Measurements from ENCODE around the gene POLE4.
A peak's percentile ranks its signal among the peaks of the same experiment; 100 is the strongest.

POLE4 gene

DNA sequence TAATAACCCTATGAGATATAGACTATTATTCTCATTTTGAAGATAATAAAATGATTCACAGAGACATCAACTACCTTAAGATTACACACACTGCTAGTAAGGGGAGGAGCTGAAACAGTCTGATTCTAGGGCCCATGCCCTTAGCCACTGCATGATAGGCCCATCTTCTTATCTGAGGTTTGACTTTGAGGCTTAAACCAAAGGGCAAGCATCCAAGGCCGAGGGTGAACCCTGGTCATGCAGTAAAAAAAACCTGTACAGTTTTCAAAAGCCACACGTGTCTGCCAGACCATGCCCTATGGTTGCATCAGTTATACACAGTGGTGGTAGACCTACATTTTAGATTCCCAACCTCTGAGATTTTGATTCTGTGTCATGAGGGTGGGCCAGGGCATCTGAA is 44.8 kb downstream of the POLE4 start:
- no peak for DNase-seq

DNA sequence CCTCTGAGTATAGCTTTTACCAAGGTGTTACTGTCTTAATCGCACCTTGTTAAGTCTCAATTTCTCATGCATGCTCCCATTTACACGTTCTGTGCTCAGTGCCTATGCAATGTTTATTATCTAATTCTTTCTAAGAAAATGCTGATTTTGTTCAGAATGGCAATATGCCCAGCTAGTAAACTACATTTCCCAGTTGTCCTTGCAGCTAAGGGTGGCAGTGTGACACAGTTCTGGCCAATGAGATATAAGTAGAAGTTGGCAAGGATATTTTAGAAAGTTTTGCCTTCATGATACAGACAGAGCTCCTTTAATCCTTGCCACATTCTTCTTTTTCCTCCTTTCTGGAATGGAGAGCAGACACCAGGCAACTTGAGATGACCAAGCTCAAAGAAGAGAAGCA is 45.3 kb downstream of the POLE4 start:
- DNase-seq: no peak

DNA sequence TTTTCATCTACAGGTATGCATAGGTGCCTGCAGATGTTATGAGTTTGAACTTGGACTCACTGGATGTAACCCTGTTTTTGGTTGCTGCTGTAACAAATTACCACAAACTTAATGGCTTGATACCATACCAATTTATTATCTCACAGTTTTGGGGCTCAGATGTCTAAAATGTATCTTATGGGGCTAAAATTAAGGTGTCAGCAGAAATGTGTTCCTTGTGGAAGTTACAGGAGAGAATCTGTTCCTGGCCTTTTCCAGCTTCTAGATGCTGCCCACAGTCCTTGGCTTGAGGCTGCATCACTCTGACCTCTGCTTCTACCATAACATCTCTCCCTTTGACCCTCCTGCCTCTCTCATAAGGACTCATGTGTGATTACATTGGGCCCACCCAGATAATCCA is 47.6 kb downstream of the POLE4 start:
- DNase-seq: no peak

DNA sequence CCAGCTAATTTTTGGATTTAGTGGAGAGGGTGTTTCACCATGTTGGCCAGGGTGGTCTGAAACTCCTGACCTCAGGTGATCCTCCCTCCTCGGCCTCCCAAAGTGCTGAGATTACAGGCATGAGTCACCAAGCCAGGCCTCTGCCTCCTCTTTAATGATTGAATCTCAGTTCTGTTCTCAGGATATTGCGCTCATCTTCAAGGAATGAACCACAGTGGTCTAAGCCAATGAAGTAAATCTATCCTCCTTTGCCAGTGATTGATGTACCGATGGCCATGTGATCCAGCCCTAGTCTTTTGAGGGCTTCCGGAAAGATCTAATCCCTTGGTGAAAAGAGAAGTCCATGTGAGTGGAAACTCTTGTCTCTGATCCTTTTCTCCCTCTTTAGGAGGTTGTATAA is 48.6 kb downstream of the POLE4 start:
- DNase-seq: no peak

DNA sequence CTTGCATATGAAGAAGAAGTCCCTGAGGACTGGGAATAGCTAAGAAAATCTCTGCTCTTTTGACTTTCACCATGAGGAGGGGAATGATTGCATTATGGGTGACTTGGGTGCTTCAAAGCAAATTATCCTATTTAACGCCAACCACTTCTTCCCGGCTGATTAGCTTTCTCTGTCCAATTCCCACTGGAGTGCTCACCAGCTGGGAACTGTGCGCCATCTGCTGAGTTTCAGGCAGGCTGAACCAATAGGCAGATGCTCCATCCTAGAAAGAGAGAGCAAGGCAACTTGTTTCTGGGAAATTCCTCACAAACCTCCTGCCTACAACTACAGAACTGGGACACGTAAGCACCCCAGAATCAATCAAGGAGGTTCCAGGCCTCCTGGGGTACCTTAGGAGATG is 49.4 kb downstream of the POLE4 start:
- DNase-seq: peak; percentile 20 to 77

DNA sequence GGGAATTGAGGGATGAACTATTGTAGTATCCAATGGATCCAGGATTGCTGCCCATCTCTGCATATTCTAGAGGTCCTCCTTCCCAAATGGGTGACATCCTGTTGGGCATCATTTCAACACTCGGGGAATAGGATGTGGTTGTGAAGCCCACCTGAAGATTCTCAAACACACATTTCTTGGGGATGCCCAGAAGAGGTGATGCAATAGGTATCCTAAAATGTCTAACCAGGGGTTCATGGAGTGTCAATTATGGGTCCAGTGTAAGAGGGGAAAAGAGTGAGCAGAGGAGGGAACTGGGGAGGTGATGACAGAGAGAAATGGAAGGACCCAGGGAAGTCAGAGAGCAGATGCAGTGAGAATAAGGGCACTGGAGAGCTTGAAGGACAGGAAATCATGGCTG is 52.1 kb downstream of the POLE4 start:
- no peak for DNase-seq

DNA sequence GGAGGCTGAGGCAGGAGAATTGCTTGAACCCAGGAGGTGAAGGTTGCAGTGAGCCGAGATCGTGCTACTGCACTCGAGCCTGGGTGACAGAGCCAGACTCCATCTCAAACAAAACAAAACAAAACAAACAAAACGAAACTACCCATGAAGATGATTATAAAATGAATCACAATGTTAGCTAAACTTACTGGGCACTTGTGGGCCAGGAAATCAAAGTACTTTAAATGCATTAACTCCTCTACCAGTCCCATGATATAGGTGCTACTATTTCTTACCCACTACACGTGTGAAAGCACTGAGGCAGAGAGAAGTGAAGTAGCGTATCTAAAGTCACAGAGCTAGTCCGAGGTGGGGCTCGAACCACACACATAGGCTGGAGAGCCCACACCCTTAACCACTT is 53.6 kb downstream of the POLE4 start:
- no peak for DNase-seq

DNA sequence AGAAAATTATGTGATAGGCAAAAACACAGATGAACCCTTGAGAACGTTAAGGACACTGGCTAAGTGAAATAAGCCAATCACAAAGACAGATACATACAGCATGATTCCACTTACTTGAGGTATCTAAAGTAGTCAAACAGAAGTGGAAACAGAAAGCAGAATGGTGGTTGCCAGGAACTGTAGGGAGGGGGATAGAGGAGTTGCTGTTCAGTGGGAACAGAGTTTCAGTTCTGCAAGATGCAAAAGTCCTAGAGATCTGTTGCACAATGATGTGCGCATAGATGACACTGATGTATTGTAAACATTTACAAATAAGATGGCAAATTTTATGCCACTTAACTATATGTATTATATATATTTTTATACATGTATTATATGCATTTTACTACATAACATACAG is 59.7 kb downstream of the POLE4 start:
- DNase-seq: no peak
